H9 (cell line): ENCODE measurements around the gene TTC7B. TPM values are rescaled to one million over a fixed set of nuclear protein-coding genes. Genes with fewer than 3 reads are reported as not detected.

Experiments used
- DNase-seq: peaks from one replicate; pipeline ENCODE4 v3.0.0-alpha.2; 2017
- H2AFZ ChIP-seq: one replicate; pipeline ENCODE4 v1.6.1; 2013; ENCODE audit warnings: mild to moderate bottlenecking, low read length, control low read depth, moderate library complexity
- H2AK5ac ChIP-seq: 2 replicates; pipeline ENCODE4 v1.6.1; 2013; ENCODE audit warnings: low read length, control low read depth, mixed read lengths; ENCODE audit not compliant: insufficient read length
- H2BK120ac ChIP-seq: one replicate; pipeline ENCODE4 v1.6.1; 2013; ENCODE audit warnings: low read depth, mild to moderate bottlenecking, low read length, control low read depth, inconsistent platforms; ENCODE audit not compliant: poor library complexity, severe bottlenecking
- H2BK12ac ChIP-seq: 2 replicates; pipeline ENCODE4 v1.6.1; 2013; ENCODE audit warnings: low read length, control low read depth, mixed read lengths, low read depth; ENCODE audit not compliant: insufficient read length
- H2BK15ac ChIP-seq: 2 replicates; pipeline ENCODE4 v1.6.1; 2013; ENCODE audit warnings: low read depth, low read length, control low read depth
- H2BK20ac ChIP-seq: one replicate; pipeline ENCODE4 v1.6.1; 2013; ENCODE audit warnings: low read depth, mild to moderate bottlenecking, low read length, control low read depth, inconsistent platforms; ENCODE audit not compliant: poor library complexity, severe bottlenecking
- H2BK5ac ChIP-seq: 2 replicates; pipeline ENCODE4 v1.6.1; 2013; ENCODE audit warnings: low read length, control low read depth, mixed read lengths; ENCODE audit not compliant: insufficient read length
- H3K14ac ChIP-seq: 2 replicates; pipeline ENCODE4 v1.6.1; 2013; ENCODE audit warnings: low read length, control low read depth; ENCODE audit not compliant: insufficient read depth
- H3K18ac ChIP-seq: 2 replicates; pipeline ENCODE4 v1.6.1; 2013; ENCODE audit warnings: low read depth, mild to moderate bottlenecking, mixed read lengths, low read length, control low read depth; ENCODE audit not compliant: insufficient read length
- H3K23ac ChIP-seq: 2 replicates; pipeline ENCODE4 v1.6.1; 2013; ENCODE audit warnings: low read length, control low read depth, mixed read lengths, low read depth; ENCODE audit not compliant: insufficient read length
- H3K23me2 ChIP-seq: 2 replicates; pipeline ENCODE4 v1.6.1; 2013; ENCODE audit warnings: low read depth, mild to moderate bottlenecking, mixed read lengths, low read length, control low read depth; ENCODE audit not compliant: insufficient read length, poor library complexity, severe bottlenecking
- H3K27ac ChIP-seq: 2 replicates; pipeline ENCODE4 v1.5.1; 2013; ENCODE audit warnings: low read length, control low read depth, mixed read lengths, low read depth; ENCODE audit not compliant: insufficient read length
- H3K27me3 ChIP-seq: 2 replicates; pipeline ENCODE4 v1.6.1; 2013; ENCODE audit warnings: low read length, control low read depth, inconsistent platforms; ENCODE audit not compliant: insufficient read depth
- H3K4ac ChIP-seq: 2 replicates; pipeline ENCODE4 v1.6.1; 2013; ENCODE audit warnings: low read depth, mild to moderate bottlenecking, control low read depth, inconsistent platforms, low read length, moderate library complexity
- H3K4me1 ChIP-seq: 2 replicates; pipeline ENCODE4 v1.6.1; 2013; ENCODE audit warnings: low read length, control low read depth, inconsistent platforms; ENCODE audit not compliant: insufficient read depth
- H3K4me2 ChIP-seq: 2 replicates; pipeline ENCODE4 v1.6.1; 2013; ENCODE audit warnings: low read length, control low read depth, mixed read lengths; ENCODE audit not compliant: insufficient read length, insufficient read depth
- H3K56ac ChIP-seq: 2 replicates; pipeline ENCODE4 v1.6.1; 2013; ENCODE audit warnings: low read depth, mild to moderate bottlenecking, mixed read lengths, low read length, control low read depth; ENCODE audit not compliant: insufficient read length
- H3K79me1 ChIP-seq: 2 replicates; pipeline ENCODE4 v1.6.1; 2013; ENCODE audit warnings: low read depth, mild to moderate bottlenecking, moderate library complexity, low read length, control low read depth, inconsistent platforms; ENCODE audit not compliant: insufficient read depth, poor library complexity, severe bottlenecking
- H3K79me2 ChIP-seq: 2 replicates; pipeline ENCODE4 v1.6.1; 2013; ENCODE audit warnings: low read length, control low read depth, inconsistent platforms; ENCODE audit not compliant: insufficient read depth
- H3K9ac ChIP-seq: 2 replicates; pipeline ENCODE4 v1.6.1; 2013; ENCODE audit warnings: low read length, control low read depth, mixed read lengths; ENCODE audit not compliant: insufficient read length; ENCODE audit errors: extremely low read depth
- H3K9me3 ChIP-seq: one replicate; pipeline ENCODE4 v1.6.1; 2013; ENCODE audit warnings: low read depth, low read length, inconsistent platforms; ENCODE audit not compliant: control insufficient read depth
- H3T11ph ChIP-seq: one replicate; pipeline ENCODE4 v1.6.1; 2013; ENCODE audit warnings: mild to moderate bottlenecking, low read length, control low read depth, inconsistent platforms
- H4K20me1 ChIP-seq: one replicate; pipeline ENCODE4 v1.6.1; 2013; ENCODE audit not compliant: control insufficient read depth, insufficient read length, insufficient read depth
- H4K5ac ChIP-seq: 2 replicates; pipeline ENCODE4 v1.6.1; 2013; ENCODE audit warnings: low read depth, mild to moderate bottlenecking, mixed read lengths, low read length, control low read depth; ENCODE audit not compliant: insufficient read length
- H4K8ac ChIP-seq: replicated peaks from 2 replicates; pipeline ENCODE4 v1.6.1; 2013; ENCODE audit warnings: low read length, control low read depth, mixed read lengths, low read depth; ENCODE audit not compliant: insufficient read length
- H4K91ac ChIP-seq: 2 replicates; pipeline ENCODE4 v1.6.1; 2013; ENCODE audit warnings: low read depth, mild to moderate bottlenecking, moderate library complexity, mixed read lengths, low read length, control low read depth; ENCODE audit not compliant: insufficient read length
- H3K27ac Mint-ChIP-seq, 3 experiments: 2 replicates in 2 of 3; 3 replicates in 1 of 3; pipeline ENCODE4 v1.8.0; 2020 to 2021; ENCODE audit warnings: mixed read lengths in 3 of 3, mild to moderate bottlenecking in 1 of 3, moderate library complexity in 1 of 3
- H3K27me3 Mint-ChIP-seq: 2 replicates; pipeline ENCODE4 v1.8.0; 2021; ENCODE audit warnings: low read depth, mild to moderate bottlenecking, moderate library complexity, mixed read lengths
- H3K36me3 Mint-ChIP-seq, 3 experiments: 2 replicates in 2 of 3; 3 replicates in 1 of 3; pipeline ENCODE4 v1.8.0; 2020 to 2021; ENCODE audit warnings: low read depth in 3 of 3, mixed read lengths in 3 of 3; ENCODE audit not compliant: insufficient read depth in 1 of 3
- H3K4me1 Mint-ChIP-seq, 2 experiments: 2 replicates each; pipeline ENCODE4 v1.8.0; 2020; ENCODE audit warnings: mixed read lengths in 2 of 2
- H3K4me3 Mint-ChIP-seq, 2 experiments: 2 replicates in 1 of 2; 3 replicates in 1 of 2; pipeline ENCODE4 v1.8.0; 2020 to 2021; ENCODE audit warnings: mild to moderate bottlenecking in 2 of 2, mixed read lengths in 2 of 2, moderate library complexity in 1 of 2
- H3K9me3 Mint-ChIP-seq, 2 experiments: 2 replicates in 1 of 2; 3 replicates in 1 of 2; pipeline ENCODE4 v1.8.0; 2020; ENCODE audit warnings: mild to moderate bottlenecking in 2 of 2, mixed read lengths in 2 of 2, moderate library complexity in 1 of 2
- WGBS: extraction: QIAGEN DNeasy Blood & Tissue Kit; methylation state at CpG from one replicate; pipeline ENCODE4 v1.1.7; 2013; ENCODE audit warnings: missing lambda C conversion rate, low lambda C conversion rate, mixed read lengths; ENCODE audit not compliant: insufficient read length; ENCODE audit errors: extremely low coverage; 5-methylcytosine and 5-hydroxymethylcytosine counted together
- total RNA-seq: library from RNA; stranded (reverse); gene quantifications from 2 replicates; pipeline ENCODE4 v1.2.1, GENCODE V29; 2021
- TF ChIP-seq, protein P1 (sequence below): fragments of 200-600 bp; sonication (generic); conservative IDR thresholded peaks from 3 replicates; pipeline ENCODE4 v1.8.0; 2021; ENCODE audit warnings: antibody characterized with exemption, mild to moderate bottlenecking

TTC7B gene
- total RNA-seq, 1 experiment from 2014 or later = 33.7 TPM

DNA sequence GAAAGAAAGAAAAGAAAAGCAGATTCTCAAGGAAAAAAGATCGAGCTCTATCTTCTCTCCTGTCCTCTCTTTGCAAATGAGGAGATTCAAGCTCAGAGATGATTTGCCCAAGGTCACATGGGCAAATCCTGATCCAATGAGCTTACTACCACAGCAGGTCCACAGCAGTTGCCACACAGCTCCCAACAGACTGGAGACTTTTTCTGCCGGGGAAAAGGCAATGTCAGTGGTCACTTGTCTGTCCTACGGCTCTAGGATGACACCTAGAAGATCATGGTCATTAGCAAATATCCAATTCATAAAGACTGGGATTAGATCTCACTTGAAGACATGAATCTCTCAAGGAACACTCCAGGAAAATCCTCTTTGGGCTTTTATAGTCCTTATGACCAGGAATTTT, 58.8 kb downstream of the TTC7B start:
- Mint-ChIP-seq H3K27ac (no peak overlapping the region), H3K36me3 (no peaks in the 10 kb centered on the region; a peak in 1 of 7 replicates), H3K4me3 (peak overlapping the region; percentile 49 to 64; a peak in 2 of 5 replicates), H3K4me1 (peaks cover 17 to 20% of the 10 kb centered on the region in 2 experiments), H3K9me3 (peaks cover 0 to under 1% of the 10 kb centered on the region in 2 experiments; a peak in 1 of 5 replicates), H3K27me3 (peaks cover 12% of the 10 kb centered on the region)
- Histone ChIP-seq H3K9ac (no peak overlapping the region), H3K4me2 (peak overlapping the region; percentile 55), H3K23ac (no peak overlapping the region), H4K91ac (no peak overlapping the region), H2BK5ac (no peak overlapping the region), H2BK20ac (no peak overlapping the region), H2AFZ (no peak overlapping the region), H4K20me1 (no peaks in the 10 kb centered on the region), H2BK15ac (no peak overlapping the region), H2BK120ac (no peak overlapping the region), H3K18ac (no peak overlapping the region), H3K56ac (no peak overlapping the region), H2BK12ac (no peak overlapping the region), H3K79me1 (no peaks in the 10 kb centered on the region), H3K14ac (no peak overlapping the region), H4K5ac (no peak overlapping the region), H3K4ac (no peak overlapping the region), H3K23me2 (peaks cover 3% of the 10 kb centered on the region), H2AK5ac (no peak overlapping the region), H4K8ac (no peak overlapping the region), H3K9me3 (no peaks in the 10 kb centered on the region), H3T11ph (no peak overlapping the region), H3K27ac (no peak overlapping the region), H3K27me3 (no peaks in the 10 kb centered on the region), H3K79me2 (no peaks in the 10 kb centered on the region), H3K4me1 (no peaks in the 10 kb centered on the region; the same call in 1 of the 2 replicates)
- DNase-seq = no peak
- no CpG with 5 or more reads among the region's 3 CpGs for WGBS
- TF ChIP-seq, protein P1, sequence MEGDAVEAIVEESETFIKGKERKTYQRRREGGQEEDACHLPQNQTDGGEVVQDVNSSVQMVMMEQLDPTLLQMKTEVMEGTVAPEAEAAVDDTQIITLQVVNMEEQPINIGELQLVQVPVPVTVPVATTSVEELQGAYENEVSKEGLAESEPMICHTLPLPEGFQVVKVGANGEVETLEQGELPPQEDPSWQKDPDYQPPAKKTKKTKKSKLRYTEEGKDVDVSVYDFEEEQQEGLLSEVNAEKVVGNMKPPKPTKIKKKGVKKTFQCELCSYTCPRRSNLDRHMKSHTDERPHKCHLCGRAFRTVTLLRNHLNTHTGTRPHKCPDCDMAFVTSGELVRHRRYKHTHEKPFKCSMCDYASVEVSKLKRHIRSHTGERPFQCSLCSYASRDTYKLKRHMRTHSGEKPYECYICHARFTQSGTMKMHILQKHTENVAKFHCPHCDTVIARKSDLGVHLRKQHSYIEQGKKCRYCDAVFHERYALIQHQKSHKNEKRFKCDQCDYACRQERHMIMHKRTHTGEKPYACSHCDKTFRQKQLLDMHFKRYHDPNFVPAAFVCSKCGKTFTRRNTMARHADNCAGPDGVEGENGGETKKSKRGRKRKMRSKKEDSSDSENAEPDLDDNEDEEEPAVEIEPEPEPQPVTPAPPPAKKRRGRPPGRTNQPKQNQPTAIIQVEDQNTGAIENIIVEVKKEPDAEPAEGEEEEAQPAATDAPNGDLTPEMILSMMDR = no peak
